Measurements from ENCODE around the gene ALG14. TPM values are rescaled to one million over a fixed set of nuclear protein-coding genes. Genes with fewer than 3 reads are reported as not detected.

ALG14 gene
- total RNA-seq, 6 experiments from 2014 or later: 8.8 to 14.0 (median 11.9) TPM

- Mint-ChIP-seq H3K4me3 (peak overlapping the region; percentile 88; the same call in 1 of the 2 replicates), H3K27me3 (ENCODE audit: insufficient read depth) (no peaks in the 10 kb centered on the region; the same call in 1 of the 2 replicates), H3K27ac (no peak overlapping the region; the same call in 1 of the 2 replicates), H3K36me3 (ENCODE audit: low read depth) (no peaks in the 10 kb centered on the region), H3K4me1 (ENCODE audit: low read depth) (peaks cover 15% of the 10 kb centered on the region), H3K9me3 (no peaks in the 10 kb centered on the region)
- DNase-seq: no peak
- TF ChIP-seq, protein P1, sequence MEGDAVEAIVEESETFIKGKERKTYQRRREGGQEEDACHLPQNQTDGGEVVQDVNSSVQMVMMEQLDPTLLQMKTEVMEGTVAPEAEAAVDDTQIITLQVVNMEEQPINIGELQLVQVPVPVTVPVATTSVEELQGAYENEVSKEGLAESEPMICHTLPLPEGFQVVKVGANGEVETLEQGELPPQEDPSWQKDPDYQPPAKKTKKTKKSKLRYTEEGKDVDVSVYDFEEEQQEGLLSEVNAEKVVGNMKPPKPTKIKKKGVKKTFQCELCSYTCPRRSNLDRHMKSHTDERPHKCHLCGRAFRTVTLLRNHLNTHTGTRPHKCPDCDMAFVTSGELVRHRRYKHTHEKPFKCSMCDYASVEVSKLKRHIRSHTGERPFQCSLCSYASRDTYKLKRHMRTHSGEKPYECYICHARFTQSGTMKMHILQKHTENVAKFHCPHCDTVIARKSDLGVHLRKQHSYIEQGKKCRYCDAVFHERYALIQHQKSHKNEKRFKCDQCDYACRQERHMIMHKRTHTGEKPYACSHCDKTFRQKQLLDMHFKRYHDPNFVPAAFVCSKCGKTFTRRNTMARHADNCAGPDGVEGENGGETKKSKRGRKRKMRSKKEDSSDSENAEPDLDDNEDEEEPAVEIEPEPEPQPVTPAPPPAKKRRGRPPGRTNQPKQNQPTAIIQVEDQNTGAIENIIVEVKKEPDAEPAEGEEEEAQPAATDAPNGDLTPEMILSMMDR (IDR thresholded peaks at IDR 0.05): no peak
Measured at GRCh38 chr1:94961988-94962387, 110.8 kb downstream of the ALG14 start.

DNA sequence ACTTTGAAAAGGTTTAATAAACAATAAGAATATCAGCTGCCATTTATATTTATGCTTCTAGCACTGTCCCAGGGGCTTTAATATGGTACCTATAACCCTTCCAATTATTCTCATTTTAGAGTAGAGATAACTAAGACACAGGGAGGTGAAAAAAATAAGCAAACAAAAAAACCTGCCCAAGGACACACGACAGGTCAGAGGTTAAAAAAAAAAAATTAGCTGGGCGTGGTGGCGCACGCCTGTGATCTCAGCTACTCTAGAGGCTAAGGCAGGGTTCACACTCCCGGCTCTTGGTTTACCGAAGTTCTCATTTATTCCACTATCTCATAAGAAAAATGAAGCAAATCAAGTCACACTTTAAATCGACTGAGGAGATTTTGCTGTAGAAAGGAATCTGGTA lies 111.2 kb downstream of the ALG14 start:
- TF ChIP-seq, protein P1 (IDR thresholded peaks at IDR 0.05): no peak
- peaks cover 15% of the 10 kb centered on the region for H3K4me1 Mint-ChIP-seq (ENCODE audit: low read depth)
- no peak overlapping the region for H3K27ac Mint-ChIP-seq
- H3K27me3 Mint-ChIP-seq (ENCODE audit: insufficient read depth): no peaks in the 10 kb centered on the region; the same call in 1 of the 2 replicates
- no peak overlapping the region for H3K4me3 Mint-ChIP-seq
- H3K9me3 Mint-ChIP-seq: no peaks in the 10 kb centered on the region
- DNase-seq: no peak
- no peaks in the 10 kb centered on the region for H3K36me3 Mint-ChIP-seq (ENCODE audit: low read depth)

- H3K4me3 Mint-ChIP-seq: no peak overlapping the region
- peaks cover 26% of the 10 kb centered on the region for H3K4me1 Mint-ChIP-seq (ENCODE audit: low read depth)
- H3K36me3 Mint-ChIP-seq (ENCODE audit: low read depth): no peaks in the 10 kb centered on the region
- H3K27me3 Mint-ChIP-seq (ENCODE audit: insufficient read depth): no peaks in the 10 kb centered on the region; the same call in 1 of the 2 replicates
- no peak for DNase-seq
- H3K27ac Mint-ChIP-seq: no peak overlapping the region
- TF ChIP-seq, protein P1 (IDR thresholded peaks at IDR 0.05): no peak
- H3K9me3 Mint-ChIP-seq: no peaks in the 10 kb centered on the region
Measured at GRCh38 chr1:94958081-94958480, 114.7 kb downstream of the ALG14 start.

DNA sequence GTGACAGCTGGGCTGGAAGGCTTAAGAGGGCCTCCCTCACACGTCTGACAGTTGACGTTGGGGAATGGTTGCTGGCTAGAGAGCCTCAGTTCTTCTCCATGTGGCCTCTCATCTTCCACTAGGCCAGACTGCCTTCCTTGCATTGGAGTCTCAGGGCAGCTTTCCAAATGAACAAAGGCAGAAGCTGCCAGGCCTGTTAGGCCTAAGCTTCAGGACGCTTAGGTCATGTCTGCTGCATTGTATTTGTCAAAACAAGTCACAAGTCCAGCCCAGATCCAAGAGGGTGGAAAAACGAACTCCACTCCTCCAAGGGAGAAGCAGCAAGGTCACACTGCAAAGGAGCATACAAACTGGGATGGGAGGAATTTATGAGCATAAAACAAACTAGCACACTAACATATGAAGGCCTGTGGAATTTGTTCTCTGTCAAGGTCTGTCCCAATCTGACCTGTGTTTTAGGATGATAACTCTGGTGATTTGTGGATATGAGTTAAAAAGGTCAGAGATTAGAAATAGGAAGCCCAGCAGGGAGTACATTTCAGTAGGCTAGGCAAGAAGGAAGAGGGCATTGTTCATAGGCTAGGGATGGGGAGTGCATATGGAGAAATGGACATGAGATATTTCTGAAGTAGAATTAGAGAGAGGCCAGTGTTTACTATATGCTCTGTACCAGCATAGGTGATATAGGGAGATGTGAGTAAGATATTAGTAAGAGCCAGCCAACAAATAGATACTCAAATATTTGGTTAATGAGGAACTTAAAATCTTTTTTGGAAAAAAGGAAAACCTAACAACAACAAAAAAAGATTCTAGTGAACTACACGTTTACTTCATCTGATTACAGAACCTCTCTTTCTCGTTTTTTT lies 116.8 kb downstream of the ALG14 start:
- peaks cover 20% of the 10 kb centered on the region for H3K4me1 Mint-ChIP-seq (ENCODE audit: low read depth)
- H3K27ac Mint-ChIP-seq: no peak overlapping the region
- TF ChIP-seq, protein P1 (IDR thresholded peaks at IDR 0.05): no peak
- no peak for DNase-seq
- H3K9me3 Mint-ChIP-seq: no peaks in the 10 kb centered on the region
- H3K36me3 Mint-ChIP-seq (ENCODE audit: low read depth): peaks cover 6% of the 10 kb centered on the region; the same call in 1 of the 2 replicates
- H3K27me3 Mint-ChIP-seq (ENCODE audit: insufficient read depth): no peaks in the 10 kb centered on the region; the same call in 1 of the 2 replicates
- no peak overlapping the region for H3K4me3 Mint-ChIP-seq

DNA sequence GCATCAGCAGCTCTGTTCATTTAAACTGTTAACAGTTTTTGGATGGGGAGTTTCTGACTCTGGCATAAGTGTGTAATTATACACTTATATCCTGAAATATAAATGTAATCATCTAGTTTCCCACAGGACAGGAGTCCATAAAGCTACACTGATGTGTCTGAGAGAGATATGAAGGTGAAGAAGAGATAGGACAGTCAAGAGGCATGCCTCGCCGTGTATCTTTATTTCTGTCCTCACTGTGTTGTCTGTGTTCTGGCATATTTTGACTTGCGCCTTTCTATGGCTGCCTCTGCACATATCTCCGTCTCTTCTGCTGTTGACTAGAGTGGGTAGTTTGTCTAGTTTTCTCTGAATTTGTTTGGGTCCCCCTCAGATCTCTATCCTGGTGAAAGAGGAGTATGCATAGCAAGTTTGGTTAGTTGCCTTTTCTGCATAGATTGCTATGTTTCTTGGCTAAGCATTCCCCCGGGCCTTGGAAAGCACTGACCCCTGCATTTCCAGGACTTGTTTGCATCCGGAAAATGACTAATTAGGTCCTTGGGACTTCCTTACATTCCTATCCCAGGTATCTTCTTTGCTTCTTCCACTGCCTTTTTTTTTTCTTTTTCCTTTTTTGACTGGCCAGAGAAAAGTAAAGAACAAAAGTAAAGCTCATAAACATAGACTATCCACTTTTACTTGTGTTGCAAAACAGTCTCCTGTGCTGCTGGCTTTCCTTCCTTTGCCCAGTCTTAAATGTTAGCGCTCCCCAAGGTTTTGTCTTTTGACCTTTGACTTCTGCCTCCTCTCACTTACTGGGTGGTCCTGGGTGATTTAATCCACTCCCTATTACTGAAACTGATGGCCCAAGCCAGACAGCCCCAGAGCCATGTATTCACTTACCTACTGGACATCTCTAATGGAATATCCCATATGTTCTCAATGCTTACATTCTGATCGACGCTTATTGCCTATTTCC lies 118.2 kb downstream of the ALG14 start:
- H3K36me3 Mint-ChIP-seq (ENCODE audit: low read depth): peaks cover 6% of the 10 kb centered on the region; the same call in 1 of the 2 replicates
- H3K9me3 Mint-ChIP-seq: peaks cover 4% of the 10 kb centered on the region; the same call in 1 of the 2 replicates
- TF ChIP-seq, protein P1 (IDR thresholded peaks at IDR 0.05): no peak
- no peak overlapping the region for H3K27ac Mint-ChIP-seq
- no peak for DNase-seq
- H3K4me1 Mint-ChIP-seq (ENCODE audit: low read depth): peaks cover 35% of the 10 kb centered on the region
- no peaks in the 10 kb centered on the region; the same call in 1 of the 2 replicates for H3K27me3 Mint-ChIP-seq (ENCODE audit: insufficient read depth)
- H3K4me3 Mint-ChIP-seq: no peak overlapping the region

All from HFFc6 (cell line).